GM19452 (cell line): ENCODE data around the gene ANKRD44.

ENCODE experiments used
- ATAC-seq: cut with Tn5 transposase; IDR thresholded peaks from one replicate; pipeline ENCODE4 v1.9.1; 2021; ENCODE audit not compliant: unreplicated experiment

Gene ANKRD44

DNA sequence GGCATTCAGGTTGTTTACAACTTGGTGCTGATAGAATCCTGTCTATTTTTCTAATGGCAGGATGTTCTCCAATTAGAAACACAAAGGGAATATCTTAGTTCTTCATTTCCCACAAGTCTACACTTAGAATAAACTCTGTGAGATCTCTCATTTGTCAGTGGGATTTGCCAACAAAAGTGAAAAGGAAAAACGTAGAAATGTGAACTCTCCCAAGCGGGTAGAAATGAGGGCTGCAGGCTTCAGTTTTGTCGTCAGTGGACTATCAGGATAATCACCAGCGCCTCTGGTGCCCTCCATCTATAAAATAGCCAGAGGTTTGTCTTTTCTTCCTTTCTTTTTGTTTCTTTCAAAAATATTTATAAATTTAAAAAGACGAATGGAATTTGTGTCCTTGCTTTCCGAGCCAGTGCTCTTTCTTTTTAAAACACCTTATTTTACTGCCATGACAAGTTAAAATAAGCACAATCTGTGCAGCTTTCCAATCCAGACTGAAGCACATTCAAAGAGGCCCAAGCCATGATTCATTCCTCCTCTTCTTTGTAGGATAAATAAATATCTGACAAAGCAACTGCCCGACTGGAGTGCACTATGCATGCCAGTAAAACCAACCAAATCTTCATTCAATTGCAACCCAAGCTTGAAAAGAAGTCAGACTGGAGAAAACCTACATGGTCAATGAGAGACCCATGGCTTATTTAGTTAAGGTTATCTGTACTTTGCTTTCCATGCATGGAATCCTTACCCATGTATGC is 185.8 kb downstream of the ANKRD44 start:
- no peak for ATAC-seq

DNA sequence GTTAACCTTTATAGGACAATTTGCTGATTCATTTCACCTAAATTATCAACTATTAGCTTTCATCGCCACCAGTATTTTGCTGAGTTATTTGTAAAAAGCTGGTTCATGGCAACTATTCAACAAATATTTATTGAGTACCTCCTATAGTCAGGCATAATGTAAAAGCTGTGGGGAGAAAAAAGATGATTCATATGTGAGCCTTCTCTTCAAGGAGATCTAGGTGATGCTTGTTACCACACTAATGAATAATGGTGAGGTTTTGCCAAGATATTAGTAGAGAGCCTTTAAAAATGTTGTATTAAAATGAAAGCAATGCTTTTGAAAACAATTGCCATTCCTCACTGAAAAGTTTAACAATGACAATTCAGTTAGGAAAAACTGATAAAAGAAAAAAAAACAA is 187.8 kb downstream of the ANKRD44 start:
- no peak for ATAC-seq

DNA sequence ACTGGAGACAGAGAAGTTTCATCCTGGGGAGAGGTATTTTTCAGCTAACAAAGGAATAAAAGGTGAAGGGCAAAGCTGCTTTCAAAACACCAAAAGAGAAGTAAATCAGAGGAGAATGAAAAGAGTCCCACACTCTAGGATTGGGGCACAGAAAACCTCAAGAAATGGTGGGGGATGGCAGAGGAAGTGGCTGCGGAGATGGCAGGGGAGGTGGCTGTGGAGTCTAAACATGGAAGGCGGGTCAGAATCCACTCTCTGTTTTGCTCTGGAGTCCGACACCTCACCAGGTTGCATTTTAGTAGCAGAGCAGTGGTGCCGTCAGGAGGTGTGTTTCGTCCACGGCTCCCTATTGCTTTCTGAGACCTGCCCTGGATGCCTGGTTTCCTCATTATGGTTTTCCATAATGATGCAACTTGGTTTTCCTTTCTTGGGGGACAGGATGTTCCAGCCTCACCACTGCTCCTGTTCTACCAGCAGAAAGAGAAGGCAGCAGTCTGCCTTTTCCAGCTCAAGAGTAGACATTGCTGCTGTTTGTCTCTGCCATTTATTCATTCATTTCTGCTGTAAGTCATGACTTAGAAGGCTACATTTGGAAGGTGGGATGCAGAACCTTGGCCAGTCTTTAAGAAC is 188.7 kb downstream of the ANKRD44 start:
- ATAC-seq = no peak

DNA sequence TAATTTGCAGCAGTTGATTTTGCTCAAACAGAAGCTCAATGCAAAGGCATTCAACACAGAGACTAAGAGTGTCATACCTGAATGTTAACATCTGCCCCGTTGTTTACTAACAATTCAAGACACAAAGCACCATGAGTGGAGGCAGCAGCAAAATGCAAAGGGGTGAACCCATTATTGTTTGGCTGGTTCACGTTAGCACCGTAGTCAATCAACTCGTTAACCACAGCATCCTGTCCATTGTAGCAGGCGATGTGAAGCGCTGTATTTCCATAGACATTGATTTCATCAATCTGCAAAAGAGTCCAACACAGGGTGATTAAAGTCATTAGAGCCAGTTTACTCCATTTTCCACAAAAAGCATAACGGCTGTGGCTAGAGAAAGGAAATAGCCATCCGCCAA is 189.3 kb downstream of the ANKRD44 start:
- no peak for ATAC-seq

DNA sequence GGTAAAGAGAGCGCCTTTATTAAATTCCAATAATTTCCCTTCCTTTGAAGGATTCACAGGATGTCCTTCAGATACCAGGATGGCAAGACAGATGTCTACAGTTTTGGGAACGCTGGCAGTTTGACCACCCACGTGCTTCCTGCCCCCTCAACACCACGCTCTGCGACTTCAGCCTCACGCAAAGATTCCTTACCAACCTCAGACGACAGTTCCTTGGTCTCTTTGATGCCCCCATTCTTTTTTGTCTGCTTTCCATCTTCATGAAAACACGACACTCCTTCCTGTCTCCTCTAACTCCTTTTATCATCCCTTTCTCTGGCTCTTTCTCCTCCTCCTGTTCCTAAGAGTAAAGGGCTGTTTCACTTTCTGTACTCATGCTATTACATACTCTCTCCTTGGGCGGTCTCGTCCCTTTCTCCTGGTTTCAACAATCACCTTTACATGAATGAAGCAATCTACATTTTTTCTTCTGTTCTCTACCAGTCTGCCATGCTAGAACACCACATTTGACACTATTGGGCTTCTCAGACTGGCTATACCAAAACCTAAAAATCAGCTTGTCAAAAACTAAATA is 194.2 kb downstream of the ANKRD44 start:
- ATAC-seq = no peak

DNA sequence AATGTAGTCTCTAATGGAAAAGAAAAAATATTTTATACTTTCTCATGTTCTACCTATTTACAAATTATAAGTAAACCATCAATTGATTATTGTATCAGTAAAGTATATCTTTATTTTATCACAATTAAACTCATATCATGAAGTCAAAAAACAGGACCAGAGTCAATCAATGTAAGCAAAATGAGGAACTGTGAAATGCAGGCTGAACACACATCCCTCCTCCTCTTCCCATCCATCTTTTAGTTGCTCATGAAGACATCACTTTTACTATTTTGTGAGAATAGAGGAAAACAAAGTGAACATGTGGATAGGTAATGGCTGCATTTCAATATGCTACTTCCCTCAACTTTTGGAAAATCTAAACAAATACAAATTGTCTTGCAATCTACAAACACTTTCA is 195.3 kb downstream of the ANKRD44 start:
- no peak for ATAC-seq

DNA sequence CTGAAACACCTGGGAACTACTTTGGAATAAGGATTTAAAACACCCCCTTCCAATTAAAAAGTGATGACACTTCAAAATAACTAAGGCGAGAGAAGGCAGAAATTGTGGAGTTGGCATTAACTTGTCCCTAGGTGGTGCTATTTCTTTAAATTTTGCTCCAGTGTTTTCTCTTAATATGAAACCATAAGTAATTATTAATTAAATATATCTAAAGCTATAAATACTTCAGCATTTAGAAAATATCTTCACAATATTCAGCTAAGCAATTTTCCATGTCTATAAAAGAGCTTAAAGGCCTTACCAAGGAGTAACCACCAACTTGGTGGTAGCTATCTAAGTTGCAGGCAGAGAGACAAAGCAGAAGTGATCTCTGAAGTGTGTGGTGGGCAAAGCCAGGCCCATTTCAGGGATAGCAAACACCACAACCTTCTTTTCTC is 197.3 kb downstream of the ANKRD44 start:
- ATAC-seq = peak; percentile 59

DNA sequence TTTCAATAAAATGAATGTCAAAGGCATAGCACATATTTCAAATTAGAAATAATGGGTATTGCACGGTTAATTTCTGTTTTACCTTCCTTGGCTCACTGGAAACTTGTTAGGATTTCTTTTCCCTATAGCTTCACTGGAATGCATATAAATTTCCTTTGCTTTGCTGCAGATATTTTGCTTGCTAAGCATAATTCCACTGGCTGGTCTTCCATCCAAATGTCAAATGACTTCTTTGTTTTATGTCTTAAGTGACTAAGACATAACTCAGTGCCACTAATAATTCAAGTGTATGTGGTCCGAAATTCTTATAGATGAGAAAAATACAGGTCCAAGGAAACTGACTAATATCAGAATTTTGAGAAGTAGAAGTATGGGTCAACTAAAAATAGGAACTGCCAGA is 201.3 kb downstream of the ANKRD44 start:
- ATAC-seq = no peak

DNA sequence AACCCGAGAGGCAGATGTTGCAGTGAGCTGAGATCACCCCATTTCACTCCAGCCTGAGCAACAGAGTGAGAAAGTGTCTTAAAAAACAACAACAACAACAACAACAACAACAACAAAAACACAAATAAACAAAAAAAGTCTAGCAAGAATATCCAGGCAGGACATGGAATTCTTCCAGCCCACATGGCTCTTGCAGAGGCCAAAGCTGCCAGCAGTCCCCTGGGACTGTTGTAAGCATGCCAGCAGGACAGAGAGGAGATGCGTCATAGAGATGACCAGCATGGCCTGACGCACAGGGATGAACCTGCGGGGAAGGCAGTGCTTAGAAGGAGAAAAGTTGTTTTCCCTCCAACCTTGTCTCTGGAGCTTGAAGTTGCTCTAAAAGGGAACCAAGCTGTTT is 201.8 kb downstream of the ANKRD44 start:
- ATAC-seq = no peak

DNA sequence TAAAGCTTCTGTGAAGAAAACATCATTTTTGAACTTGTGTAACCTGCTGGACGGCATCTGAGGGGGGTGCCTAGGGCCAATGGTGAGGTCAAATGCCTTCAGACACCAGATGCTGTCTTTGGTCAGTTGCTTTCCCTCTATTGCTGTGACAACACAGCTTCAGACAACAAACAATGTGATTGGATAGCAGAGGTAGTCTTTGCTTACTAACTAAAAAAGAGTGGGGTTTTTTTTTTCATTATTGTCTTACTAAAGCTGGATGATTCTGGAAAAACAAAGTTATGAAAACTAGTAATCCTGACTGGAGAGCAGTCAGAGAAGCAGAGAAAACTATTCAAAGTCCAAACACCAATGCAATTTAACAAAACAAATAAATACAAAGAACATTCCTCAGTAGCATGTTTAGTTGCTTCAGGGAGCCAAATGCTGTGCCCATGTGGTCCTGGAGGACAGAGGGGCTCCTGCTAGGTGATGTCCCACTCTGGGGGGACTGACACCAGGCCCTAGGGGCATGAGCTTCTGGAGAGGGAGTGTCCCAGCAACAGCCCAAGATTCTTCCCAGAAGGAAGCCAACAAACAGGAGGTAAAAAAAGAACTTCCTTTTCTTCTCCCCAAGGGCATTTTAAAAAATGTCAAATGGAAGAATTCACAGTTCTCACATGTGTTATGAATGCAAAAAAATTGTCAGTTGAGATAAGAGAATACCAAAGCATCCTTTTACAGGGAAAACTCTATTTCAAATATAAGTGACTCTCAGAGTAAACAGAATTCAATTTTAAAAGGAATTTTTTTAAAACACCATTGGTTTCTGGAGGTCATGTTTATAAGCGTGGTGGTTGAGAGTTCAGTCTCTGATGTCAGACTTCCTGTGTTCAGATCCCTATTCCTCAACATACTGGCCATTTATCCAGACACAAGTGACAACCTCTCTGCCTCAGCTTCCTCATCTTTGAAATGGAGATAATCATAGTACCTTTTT is 203.0 kb downstream of the ANKRD44 start:
- no peak for ATAC-seq

DNA sequence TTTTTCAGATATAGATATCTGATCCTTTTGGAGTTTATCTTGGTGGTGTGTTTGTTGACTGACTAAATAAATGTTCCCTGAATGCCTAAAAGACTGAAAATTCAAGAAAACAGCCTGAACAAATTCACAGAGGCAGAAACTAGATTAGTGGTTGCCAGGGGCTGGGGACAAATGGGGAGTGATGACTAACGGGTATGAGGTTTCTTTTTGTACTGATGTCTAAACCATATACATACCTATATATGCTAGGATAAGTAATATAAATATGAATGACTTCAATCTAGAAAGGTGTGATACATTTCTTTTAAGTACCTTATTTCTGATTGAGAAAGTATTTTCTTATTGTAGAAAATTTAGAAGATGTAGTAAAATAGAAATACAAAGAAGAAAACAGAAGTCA is 207.2 kb downstream of the ANKRD44 start:
- no peak for ATAC-seq

DNA sequence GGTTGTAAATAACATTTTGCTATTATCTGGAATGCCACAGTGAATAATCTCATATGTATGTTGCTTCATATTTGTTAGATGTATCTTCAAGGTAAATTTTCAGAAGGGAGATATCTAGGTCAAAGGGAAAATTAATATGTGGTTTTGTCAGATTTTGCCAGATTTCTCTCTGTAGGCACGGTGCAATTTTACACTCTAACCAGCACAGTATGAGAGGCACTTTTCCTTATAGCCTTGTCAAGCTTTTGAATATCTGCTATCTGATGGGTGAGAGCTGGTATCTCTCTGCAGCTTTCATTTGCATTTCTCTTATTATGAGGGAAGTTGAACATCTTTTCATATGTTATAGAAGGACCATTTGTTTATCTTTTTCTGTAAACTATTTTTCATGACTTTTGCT is 208.3 kb downstream of the ANKRD44 start:
- no peak for ATAC-seq

DNA sequence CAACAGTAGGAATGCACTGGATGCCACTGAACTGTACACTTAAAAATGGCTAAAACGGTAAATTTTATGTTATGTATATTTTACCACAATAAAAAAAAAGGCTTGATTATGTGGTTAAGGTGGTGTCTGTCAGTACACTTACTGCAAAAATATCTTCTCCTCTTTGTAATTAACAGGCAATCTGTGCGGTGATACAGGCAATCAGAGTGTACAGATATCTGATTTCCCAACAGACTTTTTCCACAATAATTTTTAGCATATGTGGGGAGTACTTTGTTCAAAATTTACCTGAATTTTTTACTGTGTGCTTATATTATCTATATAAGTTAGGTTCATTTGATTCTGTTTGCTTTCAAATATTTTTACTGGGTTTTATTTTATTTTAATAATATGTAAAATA is 209.1 kb downstream of the ANKRD44 start:
- no peak for ATAC-seq

DNA sequence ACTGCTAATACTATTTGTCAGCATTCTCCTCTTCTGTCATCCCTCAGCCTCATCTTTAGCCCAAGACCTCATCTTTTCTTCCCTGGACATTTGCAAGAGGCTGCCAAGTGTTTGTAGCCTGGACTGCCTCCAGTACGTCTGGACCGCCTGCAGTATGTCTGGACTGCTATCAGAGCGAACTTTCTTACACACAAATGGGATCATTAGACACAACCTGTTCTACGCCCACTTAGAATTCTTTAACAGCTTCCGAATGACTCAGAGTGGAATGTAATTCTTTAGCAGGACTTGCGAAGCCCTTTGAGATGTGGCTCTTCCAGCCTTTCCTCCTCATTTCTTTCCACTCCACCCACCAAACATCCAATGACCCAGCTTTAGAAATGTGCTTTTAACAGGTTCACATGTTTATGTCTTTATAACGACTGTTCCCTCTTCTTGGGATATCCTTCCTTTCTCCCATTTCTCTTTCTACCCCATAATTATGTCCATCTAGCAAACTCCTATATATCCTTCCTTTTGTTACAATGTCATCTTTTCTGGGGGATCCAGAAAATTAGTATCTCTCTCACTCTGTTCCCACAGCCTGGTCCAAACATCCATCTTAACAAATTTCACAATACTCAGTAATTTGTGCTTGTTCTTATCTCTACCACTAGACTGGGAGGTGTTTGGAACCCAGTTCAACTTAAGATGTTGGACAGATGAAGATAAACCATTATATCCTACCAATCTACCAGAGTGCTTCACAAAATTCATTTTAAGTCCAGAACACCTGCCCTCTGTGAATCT is 212.8 kb downstream of the ANKRD44 start:
- ATAC-seq = no peak

DNA sequence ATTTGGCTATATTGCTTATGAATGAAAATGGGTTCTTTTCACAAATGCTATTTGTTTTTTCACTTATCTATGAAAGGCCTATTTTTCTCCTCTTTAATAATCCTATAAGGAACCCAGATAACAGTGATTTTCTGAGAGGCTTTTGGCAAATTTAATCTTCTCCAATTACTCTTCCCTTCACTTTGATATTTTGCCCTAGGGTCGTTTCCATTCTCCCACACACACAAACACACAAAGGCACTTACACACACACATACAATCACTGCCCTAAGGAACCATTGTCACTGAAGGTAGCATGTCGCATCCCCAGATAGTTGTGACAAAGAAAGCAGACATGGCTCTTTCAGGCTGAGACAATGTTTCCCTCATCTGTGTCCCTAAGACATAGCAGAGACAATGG is 213.9 kb downstream of the ANKRD44 start:
- ATAC-seq = no peak

DNA sequence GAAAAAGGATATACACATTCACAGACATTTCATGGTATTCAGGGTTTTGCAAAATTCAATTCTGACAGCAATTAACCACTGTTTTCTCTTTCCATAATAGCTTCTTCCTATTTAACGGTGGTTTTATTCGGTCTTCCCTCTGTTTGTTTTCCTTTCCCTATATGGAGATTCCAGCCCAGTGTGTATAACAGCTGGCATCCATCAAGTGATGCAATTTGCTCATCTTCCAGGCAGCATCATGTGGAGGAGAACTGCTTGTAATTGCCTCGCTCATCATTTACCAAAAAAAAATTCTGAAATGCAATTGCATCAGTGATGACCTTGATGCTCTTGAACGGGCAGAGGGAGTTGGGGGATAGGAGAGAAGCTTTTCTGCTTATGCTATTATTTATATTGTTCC is 218.1 kb downstream of the ANKRD44 start:
- ATAC-seq = no peak

DNA sequence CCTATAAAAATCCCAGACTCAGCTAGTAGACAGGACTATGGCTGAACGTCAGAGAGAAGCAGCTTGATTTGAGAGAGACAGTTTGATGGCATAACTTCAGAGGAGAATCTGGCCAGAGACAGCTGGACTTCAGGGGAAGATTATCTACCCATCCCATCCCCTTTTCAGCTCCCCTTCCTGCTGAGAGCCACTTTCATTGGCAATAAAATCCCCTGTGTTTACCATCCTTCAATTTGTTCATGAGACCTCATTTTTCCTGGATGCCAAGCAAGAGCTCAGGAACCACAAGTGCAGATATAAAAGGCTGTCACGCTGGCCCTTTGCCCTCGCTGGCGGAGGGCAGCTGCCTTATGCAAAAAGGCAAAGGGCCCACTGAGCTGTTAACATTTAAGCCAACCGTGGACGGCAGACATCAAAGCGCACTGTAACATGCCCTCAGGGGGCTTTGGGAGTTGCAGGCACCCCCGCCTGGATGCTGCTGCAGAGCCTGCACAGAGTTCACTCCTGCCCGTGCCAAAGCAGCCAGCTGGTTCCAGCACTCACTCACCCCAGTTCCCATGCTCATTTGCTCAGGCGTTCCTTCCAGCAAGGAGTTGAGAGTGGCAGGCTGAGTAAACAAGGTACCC is 219.7 kb downstream of the ANKRD44 start:
- ATAC-seq = no peak

DNA sequence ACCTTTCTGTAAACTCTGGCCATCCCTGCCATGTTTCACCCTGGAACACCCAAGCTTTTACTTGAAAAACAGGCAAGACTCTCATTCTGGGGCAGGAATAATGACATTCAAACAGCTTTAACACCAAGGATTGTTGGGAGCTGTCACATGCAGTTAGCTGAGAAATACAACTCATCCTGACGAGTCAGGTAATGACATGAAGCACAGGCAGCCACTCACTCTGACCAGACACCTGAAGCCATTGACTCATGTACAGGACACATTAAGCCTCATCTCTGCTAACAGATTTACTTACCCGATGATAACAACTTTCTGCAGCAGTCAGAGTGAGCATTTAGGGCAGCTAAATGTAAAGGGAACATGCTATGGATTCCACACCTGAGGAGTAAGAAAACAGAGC is 220.9 kb downstream of the ANKRD44 start:
- no peak for ATAC-seq

DNA sequence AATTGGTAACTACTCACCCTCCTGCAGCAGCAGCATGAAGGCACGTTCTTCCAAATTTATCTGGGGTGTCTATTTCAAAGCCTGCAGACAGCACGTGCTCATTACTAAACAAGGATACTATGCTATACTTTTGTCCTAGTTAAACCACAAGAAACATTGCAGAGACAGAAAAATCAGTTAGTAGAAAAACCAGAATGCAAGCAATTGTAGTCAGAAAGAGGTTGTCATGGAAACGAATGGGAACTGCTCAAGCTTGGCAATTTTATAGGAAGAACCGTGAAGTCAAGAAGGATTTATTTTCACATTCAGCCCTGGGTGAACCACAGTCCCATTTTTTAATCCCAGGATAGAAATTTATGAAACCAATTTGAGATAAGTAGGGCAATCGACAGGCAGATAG is 221.9 kb downstream of the ANKRD44 start:
- ATAC-seq = no peak

DNA sequence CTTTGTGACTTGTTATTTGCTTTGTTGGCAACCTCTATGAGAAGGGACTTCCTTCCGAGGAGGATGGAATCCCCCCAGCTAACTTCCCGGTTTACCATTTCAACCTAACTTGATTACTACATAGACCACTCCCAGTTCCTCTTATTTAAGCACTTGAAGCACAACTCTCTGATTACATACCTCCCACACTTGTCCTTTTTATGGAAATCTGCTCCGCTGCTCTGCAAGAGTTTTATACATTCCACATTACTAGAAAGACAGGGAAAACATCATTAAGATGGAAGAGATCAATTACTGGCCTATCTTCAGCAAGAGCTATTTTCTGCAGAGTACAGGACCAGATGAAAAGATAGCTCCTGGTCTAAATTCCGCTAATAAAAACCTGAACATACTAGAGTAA is 224.1 kb downstream of the ANKRD44 start:
- no peak for ATAC-seq
